IPS-NIHi7 (cell line): Measurements from ENCODE around the gene MIAT.
A peak's percentile ranks its signal among the peaks of the same experiment; 100 is the strongest.
"Not testable (repeated sequence)": the region's sequence is repeated elsewhere in the genome, so short reads cannot be mapped to it uniquely, and the experiment has no call there.

Source experiments
- DNase-seq: peaks from one replicate; pipeline ENCODE4 v3.0.0; 2012; ENCODE audit warnings: mixed read lengths; ENCODE audit errors: extremely low spot score

Gene MIAT

DNA sequence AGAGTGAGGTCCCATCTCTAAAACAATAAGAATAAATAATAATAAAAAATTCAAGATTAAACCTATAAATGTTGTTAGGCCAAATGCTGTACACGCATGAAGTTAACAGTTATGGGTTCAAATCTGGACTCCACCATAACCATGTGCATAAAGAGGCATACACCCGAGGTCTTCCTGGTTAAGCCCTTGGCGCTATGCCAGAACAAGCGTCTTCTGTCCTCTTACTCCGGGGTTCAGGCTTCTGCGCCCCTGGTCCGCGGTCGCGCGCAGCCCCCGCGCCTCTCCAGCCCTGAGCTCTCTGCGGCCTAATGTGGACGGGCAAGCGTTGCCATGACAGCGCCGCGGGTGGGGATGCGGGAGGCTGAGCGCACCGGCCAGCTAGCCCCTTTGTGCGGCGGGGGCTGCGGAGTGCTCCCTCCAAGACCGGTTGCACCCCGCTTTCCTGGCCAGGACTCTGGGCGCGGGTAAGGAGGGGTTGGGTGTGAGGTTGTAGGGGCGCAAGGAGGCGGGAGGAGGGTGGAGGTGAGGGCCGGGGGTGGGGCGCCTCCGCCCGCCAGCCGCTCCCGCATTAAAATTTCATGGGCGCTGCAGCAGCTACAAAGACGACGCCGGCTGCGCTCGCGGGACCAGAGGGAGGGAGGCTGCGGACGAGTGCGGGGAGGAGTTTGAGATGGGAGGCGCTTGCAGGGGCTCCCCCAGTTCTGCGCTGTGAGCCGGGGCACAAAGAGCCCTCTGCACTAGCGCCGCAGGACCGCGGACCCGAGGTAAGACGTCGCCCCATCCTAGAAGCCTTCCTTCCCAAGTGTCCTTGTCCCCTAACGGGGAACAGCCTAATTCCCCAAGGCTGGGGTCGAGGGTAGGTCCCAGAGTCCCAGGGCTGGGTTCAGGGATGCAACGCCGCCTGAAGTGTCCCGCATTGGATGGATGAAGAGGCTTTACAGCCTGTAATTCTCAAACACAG lies at the start of gene MIAT:
Gene MIAT (plus strand): TSS at position 698 of the 961 bp plus-strand sequence.
- DNase-seq: peak; percentile 59

DNA sequence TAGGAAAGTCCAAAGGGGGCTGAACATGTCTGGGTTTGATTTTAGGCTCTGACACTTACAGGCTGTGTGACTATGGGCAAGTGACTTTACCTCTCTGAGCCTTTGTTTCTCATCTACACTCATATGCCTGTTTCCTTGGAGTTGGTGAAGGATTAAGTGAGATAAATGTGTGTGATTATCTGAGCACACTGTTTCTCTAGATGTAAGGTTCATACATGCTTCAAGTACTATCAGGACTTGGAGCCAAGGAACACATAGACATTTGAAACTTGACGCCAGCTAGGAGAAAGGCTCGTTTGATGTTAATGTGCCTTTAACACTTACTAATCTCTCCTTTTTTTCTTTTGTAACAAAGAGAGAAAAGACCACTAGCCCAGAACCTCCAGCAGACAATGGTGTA lies 49.3 kb upstream of the MIAT start:
- no peak for DNase-seq

DNA sequence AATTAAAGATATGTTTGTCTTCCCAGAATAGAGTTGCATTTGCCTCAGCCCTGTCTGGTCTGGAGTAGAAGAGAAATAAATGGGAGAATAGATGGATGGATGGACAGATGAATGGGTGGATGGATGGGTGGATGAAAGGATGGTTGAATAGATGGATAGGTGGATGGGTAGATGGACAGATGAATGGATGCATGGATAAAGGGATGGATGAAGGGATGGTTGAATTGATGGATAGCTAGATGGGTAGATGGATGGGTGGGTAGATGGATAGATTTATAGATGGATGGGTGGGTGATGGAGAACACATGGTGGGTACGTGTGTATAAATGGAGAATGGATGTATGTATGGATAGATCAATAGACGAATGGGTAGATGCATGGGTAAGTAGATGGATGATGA lies 48.1 kb upstream of the MIAT start:
- DNase-seq: no peak

DNA sequence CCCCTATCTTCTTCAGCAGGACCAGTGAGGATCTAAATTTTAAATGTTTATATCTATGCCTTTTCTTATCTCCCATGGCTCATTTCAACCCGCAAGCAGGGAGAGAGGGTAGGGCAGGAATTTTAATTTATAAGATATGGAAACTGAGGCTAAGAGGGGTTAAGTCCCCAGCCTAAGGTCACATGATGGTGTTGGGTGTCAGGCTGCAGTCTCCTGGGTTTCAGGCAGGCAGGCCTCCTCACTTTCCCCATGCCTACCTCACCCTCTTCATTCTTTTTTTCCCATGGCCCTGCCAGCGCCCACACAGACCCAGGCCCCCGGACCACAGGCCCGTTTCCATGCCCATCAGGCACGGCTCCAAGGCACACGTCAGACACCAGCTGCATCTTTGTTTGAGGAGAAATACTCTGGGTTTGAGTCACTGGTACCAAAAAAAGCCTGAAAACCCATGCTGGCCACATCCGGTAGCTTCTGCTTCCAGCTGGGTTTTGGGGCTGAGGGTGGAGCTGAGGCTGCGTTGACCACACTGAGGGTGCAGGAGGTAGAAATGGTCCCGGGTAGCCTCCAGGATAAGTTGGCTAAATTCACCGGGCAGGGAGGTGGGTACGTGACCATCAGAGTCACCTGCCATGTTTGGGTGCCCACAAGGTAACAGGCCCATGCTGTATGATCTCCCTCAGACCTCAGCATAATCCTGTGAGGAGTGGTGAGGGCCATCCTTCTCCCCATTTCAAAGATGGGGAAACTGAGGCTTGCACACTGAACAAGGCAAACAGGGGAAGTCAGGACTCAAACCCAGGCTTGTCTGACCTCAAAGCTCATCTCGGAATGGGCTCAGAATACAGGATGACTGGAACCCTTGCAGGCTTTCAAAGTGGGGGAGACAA lies 47.1 kb upstream of the MIAT start:
- no peak for DNase-seq

DNA sequence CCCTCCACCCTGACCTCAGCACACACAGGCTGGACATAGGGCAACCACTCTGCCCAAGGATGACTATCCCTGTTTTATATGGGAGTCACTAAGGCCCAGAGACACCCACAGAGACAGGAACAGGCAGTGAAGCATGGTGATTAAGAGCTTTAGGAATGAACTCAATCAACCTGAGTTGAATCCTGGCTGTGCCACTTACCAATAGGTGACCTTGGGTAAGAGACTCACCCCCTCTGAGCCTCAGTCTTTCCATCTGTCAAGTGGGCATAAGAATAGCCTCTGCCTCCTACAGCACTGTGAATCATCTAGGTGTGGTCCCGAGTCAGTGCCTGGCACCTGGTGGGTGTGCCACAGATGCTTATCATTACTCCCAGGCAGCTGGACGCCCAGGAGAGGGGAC lies 46.4 kb upstream of the MIAT start:
- DNase-seq: no peak

DNA sequence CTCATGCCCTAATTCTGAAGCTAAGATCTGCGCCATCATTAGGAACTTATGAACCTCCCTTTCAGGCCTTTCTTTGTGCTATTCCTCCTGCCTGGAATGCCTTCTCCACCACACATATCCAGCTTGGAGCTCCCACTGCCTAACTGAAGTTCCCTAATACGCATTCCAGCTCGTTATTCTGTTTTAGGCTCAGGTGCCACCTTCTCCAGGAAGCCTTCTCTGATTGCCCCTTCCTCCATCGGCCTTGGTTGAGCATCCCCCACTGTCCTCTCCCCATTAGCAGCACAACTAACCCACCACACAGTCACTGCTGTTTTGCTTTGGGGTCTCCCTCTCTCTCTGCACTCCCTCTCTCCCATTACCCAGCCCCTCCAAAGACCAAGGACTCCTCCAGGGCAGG lies 44.7 kb upstream of the MIAT start:
- DNase-seq: no peak

DNA sequence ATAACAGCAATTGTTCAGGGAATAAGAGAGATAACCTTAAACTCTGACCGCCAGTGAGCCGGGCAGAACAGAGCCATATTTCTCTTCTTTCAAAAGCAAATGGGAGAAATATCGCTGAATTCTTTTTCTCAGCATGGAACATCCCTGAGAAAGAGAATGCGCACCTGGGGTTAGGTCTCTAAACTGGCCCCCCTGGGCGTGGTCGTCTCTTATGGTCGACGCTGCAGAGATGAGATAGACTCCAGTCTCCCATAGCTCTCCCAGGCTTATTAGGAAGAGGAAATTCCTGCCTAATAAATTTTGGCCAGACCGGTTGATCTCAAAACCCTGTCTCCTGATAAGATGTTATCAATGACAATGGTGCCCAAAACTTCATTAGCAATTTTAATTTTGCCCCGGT lies 43.6 kb upstream of the MIAT start:
- DNase-seq: not testable (repeated sequence)

DNA sequence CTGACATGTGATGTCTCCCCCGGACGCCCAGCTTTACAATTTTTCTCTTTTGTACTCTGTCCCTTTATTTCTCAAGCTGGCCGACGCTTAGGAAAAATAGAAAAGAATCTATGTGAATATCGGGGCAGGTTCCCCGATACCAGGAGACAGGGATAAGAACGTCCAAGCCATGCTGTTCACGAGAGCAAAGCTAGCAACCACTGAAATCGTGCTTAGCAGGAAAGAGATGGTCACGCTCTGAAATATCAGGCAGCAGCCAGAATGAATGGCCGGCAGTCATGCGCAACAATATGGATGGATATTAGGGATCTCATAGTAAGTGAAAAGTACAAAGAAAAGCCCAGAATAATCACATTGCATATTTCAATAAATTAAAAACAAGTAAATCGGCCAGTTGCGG lies 43.1 kb upstream of the MIAT start:
- DNase-seq: no peak

DNA sequence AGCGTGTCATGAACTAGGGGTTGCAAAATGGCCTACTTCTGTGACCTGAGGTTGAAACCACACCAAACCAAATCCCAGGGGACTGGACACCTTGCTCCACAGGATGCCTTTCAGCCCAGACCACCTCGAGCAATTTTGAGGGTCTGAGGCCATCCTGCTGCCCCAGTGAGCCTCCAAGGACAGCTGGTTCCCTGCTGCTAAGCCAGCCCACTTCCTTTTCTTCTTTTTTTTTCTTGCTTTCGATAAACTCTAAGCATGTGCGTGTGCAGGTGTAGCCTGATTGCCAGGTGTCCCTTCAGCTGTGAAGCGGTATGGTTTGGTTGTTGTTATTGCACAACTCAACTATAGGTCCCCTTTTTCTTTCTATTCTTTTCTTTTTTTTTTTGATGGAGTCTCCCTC lies 42.2 kb upstream of the MIAT start:
- DNase-seq: no peak

DNA sequence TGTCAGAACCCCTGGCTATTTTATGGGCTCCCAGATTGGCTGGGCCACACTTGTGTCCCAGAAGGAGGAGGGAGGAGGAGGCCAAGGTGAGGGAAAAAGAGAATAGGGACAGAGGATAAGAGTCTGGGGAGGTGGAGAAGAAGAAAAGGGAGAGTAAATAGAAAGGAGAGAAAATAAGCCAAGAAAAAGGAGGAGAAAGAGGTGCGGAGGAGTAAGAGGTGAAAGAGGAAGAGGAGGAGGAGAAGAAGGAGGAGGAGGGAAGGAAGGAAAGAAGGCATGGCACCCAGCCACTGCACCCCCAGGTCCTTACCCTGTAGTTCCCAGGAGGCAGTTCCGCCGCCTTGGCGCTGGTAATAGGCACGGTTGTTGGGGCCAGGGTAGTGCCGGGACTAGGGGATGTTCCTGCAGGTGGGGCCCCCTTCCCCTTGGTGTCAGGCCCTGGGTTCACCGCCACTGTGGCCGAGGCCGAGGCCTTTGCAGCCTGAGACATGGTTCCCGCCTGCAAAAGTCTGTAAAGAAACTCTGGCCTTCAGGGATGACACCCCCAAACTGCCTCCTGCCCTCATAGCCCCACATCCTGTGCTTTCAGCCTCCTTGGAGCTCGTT lies 41.5 kb upstream of the MIAT start:
- no peak for DNase-seq

DNA sequence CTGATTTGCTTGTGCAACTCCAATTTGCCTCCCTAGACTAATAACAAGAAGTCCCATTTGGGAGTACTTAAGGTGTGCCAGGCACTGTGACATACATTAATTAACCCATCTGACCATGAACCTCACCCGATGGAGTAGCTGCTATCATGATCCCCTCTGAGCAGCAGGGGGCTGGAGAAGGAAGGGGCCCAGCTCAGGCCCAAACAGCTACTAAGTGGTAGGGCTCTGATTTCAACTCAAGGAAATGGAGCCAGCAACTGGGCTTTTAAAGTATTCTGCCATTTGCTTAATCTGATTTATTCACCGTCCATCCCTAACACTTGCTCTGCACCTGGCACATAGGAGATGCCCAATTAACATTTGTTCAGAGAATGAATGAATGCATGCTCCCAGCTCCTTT lies 40.7 kb upstream of the MIAT start:
- no peak for DNase-seq

DNA sequence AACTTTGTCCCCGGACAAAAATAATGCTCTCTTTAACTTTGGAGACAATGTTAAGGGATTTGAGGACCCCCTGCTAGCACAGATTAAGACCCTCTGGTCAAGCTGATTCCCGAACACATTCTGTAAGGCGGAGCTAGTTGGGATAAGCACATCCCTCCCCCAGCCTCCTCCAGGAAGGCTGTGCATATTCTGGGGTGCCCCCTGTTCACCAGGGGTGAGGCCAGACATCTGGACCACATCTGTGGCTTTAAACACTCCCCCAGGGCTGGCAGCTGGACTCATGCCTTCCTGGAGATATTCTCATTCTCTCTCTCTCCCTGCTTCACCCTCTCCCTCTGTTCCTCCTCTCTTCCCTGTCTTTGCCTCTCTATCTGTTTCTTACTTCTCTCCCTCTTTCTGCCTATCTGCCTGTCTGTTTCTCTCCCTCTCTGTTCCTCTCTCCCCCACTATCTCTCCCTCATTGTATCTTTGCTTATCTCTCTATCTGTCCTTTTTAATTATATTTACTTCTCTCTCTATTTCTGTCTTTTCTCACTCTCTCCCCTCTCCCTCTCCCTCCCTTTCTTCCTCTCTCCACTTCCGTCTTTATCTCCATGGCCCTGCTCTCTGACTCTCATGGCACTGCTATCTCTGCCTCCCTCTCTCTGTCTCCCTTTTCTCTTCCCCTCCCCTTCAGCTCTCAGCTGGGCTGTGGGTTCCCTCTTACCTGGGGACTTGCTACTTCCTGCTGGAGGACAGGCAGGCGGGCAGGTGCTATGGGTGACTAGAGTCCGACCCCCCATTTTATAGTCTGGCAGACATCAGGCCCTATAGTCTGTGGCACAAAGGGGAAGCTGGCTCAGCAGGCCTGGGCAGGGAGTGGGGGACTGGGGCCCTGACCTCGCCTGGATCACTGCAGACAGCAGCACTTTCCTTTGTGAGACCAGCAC lies 39.9 kb upstream of the MIAT start, which contains the start of gene CRYBB1:
Gene CRYBB1 (minus strand): TSS at position 757 of the 929 bp plus-strand sequence. CDS start 1,708 bp downstream, outside the sequence.
- no peak for DNase-seq

DNA sequence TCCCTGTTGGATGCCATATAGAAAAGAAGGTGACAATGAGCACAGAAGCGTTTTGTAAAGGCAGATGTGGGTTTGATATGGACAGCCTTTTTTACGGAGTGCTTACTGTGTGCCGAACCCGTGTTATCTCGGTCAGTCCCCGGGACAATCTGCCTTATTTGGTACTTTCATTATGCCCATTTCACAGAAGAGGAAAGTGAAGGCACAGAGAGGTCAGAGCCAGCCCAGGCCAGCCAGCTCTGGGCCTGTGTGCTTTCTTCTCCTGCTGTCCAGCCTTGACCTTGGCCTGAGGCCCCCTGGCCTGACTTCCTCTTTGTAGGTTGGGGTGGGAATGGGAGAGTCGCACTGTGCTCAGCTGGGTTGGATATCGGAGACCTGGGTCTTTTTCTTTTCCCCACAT lies 38.9 kb upstream of the MIAT start:
- DNase-seq: no peak

DNA sequence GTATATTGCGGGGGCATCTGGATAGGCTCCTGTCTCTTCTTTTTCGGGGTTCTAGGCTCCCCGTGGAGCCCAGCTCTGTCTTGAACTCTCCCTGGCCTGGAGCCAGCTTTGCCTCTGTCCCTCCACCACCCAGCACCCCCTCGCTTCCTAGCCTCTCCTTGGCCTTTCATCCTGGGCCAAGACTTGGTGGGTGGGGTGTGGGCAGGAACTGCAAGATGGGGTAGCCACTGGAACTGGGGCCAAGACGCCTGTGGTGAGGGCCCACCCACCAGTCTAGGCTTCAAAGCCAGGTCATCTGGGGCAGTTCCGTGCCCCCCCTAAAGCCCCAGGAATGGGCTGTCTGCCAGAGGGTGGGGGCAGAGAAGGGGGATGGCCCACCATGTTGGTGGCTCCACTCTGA lies 37.9 kb upstream of the MIAT start:
- DNase-seq: no peak

DNA sequence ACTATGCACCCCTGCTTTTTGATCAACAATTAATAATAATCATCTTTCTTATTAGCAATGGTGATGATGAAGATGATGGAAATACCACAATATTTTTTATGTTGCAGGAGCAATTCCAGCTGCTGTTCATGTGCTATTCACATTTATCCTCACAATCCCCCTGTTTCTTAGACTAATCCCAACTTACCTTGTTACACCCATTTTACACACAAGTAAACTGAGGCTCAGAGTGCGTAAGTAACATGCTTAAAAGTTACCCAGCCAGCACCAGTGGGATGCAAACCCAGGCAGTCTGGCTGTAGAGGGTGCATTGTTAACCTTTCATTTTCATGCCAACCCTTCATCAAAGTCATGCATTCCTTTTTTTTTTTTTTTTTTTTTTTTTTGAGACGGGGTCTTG lies 37.2 kb upstream of the MIAT start:
- no peak for DNase-seq

DNA sequence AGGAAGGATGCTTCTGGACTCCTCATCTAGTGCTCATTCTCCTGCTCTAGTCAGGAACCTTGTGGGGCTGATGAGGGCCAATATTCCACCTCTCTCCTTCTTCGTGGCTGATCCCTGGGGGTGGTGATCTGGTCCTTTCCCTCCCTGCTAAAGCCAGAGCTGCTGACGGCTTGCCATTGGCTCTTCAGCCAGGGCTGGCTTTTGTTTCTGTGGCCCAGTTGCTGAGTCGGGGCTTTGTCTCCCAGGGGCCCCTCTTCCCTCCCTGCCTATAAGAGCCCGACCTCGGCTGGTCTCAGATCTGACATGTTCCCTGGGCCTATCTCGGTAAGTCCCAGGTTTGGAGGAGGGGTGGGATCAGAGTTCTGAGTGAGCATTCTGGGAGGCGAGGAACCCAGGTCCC lies 35.7 kb upstream of the MIAT start, which contains the start of gene CRYBA4:
Gene CRYBA4 (plus strand): TSS at position 301 of the 400 bp plus-strand sequence. CDS start 634 bp downstream, outside the sequence.
- no peak for DNase-seq

DNA sequence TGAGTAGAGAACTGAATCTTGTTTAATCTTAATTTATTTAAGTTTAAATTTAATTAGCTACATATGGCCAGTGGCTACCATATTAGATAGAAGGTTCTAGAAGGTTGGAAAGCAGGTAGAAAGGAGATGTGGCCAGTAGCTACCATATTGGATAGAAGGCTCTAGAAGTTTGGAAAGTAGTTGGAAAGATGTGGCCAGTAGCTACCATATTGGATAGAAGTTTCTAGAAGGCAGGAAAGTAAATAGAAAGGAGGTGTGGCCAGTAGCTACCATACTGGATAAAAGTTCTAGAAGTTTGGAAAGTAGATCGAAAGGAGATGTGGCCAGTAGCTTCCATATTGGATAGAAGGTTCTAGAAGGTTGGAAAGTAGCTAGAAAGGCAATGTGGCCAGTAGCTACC lies 33.4 kb upstream of the MIAT start:
- DNase-seq: no peak

DNA sequence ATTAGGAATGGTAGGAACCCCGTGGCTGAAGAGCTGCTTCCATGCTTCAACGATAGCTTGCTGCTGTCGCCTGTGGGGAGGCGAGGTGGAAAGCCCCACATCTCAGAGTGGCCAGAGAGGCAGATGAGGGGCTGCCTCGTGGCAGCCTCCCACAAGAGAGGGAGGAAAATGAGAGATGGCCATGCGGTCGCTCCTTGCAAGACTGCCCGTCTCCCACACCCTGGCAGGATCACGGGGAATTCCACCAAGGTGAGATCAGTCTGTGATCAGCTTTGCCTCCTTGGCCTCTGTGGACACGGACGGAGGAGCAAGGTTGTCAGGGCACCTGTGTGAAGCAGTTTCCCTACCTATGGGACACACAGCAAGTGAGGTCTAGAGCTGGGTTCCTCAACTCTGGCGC lies 32.6 kb upstream of the MIAT start:
- no peak for DNase-seq

DNA sequence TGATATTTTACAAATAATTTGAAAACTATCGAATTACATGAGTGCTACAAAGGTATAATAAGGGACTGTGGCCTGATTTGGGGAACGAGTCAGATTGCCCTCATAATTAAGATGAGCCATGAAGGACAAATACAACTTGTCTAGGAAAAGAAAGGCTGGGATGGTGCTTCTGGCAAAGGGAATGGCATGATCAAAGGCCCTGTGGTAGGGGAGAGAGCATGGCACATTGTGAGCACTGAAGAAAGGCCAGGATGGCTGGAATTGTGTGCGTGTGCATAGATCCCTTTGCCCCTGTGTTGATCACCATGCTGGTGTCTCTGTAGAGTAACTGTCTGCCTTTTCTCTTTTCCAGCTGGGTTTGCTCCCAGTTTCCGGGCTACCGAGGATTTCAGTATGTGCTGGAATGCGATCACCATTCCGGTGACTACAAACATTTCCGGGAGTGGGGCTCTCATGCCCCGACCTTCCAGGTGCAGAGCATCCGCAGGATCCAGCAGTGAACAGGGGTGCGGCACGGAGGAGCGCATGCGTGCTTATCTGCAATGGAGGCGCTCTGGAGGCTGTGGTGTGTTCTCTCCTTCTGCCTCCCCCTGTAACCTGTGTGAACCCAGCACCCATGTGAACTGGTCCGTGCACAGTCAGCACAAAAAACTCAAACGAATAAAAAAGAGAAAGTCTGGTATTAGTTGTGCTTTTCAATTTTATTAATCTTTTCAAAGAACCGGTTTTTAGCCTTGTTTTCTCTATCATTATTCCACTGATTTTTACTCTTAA lies 27.2 kb upstream of the MIAT start:
- no peak for DNase-seq

DNA sequence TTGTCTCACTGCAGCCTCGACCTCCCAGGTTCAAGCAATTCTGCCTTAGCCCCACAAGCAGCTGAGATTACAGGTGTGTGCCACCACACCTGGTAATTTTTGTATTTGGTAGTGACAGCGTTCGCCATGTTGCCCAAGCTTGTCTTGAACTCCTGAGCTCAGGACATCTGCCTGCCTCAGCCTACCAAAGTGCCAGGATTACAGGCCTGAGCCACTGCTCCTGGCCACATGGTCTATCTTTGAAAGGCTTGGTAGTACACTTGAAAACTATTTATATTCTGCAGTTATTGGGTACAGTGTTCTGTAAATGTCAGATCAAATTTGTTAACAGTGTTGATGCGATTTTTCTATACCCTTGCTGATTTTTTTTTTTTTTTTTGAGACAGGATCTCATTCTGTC lies 26.1 kb upstream of the MIAT start:
- no peak for DNase-seq
